HepG2 (cell line): ENCODE results near the gene TSPAN8. TPM values are rescaled to one million over a fixed set of nuclear protein-coding genes. Genes with fewer than 3 reads are reported as not detected.

Experiments used
- ATAC-seq: fragments of 200-7000 bp; cut with Tn5 transposase; 3 replicates; pipeline ENCODE4 v1.9.1; 2020; ENCODE audit warnings: mild to moderate bottlenecking, moderate library complexity
- BruUV-seq: library from RNA; stranded (reverse); fragments of 400-500 nt; replicated peaks from 2 replicates; lab custom pipeline; 2021; lab: Mats Ljungman, UMichigan
- CTCF ChIA-PET: fragments of 300-600 bp; formaldehyde crosslinking; extraction: SDS; loops from one replicate; lab custom pipeline; 2021; ENCODE audit warnings: low total read pairs, inconsistent platforms, low intra/inter-chr PET ratio; lab: Yijun Ruan, JAX
- POLR2A ChIA-PET: fragments of 350-600 bp; sonication (Branson Sonifier 250); formaldehyde crosslinking; loops from one replicate; lab custom pipeline; 2020; ENCODE audit warnings: antibody characterized with exemption, inconsistent platforms; lab: Yijun Ruan, JAX
- DNase-seq: peaks from one replicate; pipeline ENCODE4 v3.0.0-alpha.2; 2015; ENCODE audit warnings: low spot score
- FAIRE-seq: peaks from 3 replicates; lab custom pipeline; 2011; peaks lifted over from hg19 to GRCh38; lab: Jason Lieb, UNC
- H2AFZ ChIP-seq: one replicate; pipeline ENCODE4 v1.6.1; 2011; ENCODE audit warnings: low read length, inconsistent platforms
- H3K27ac ChIP-seq: fragments of 300-600 bp; 3 replicates; pipeline ENCODE4 v1.8.0; 2011; ENCODE audit warnings: mixed run types, mild to moderate bottlenecking, mixed read lengths, low read length, inconsistent platforms; ENCODE audit not compliant: insufficient read depth; ENCODE audit errors: extremely low read length
- H3K27me3 ChIP-seq, 2 experiments: fragments of 200-600 bp in 1 of 2; 2 replicates in 1 of 2; 3 replicates in 1 of 2; pipeline versions ENCODE4 v1.6.0 to v1.8.0; 2011; ENCODE audit warnings: low read length in 2 of 2, mild to moderate bottlenecking in 2 of 2, moderate library complexity in 2 of 2, inconsistent platforms in 1 of 2; ENCODE audit not compliant: insufficient read depth in 2 of 2, control insufficient read depth in 1 of 2
- H3K36me3 ChIP-seq, 2 experiments: fragments of 200-600 bp in 1 of 2; replicated peaks in 1 of 2; 2 replicates in 1 of 2; 3 replicates in 1 of 2; pipeline versions ENCODE4 v1.5.1 to v1.8.0; 2011; ENCODE audit warnings: low read length in 2 of 2, inconsistent platforms in 1 of 2; ENCODE audit not compliant: insufficient read depth in 2 of 2, control insufficient read depth in 1 of 2
- H3K4me1 ChIP-seq: 2 replicates; pipeline ENCODE4 v1.5.1; 2012; ENCODE audit warnings: low read length, inconsistent platforms; ENCODE audit not compliant: insufficient read depth
- H3K4me2 ChIP-seq: 2 replicates; pipeline ENCODE4 v1.6.0; 2011; ENCODE audit warnings: low read depth, low read length, inconsistent platforms
- H3K4me3 ChIP-seq, 3 experiments: fragments of 200-600 bp in 1 of 3; sonication (generic), shearing (Covaris generic) in 1 of 3; replicated peaks in 1 of 3; 2 replicates each; pipeline ENCODE4 v1.5.1; 2011 to 2016; ENCODE audit warnings: low read length in 3 of 3, inconsistent platforms in 2 of 3, low read depth in 2 of 3, mild to moderate bottlenecking in 2 of 3, control low read depth in 1 of 3, mixed read lengths in 1 of 3; ENCODE audit not compliant: insufficient read depth in 1 of 3
- H3K79me2 ChIP-seq: one replicate; pipeline ENCODE4 v1.6.1; 2011; ENCODE audit warnings: low read length, inconsistent platforms; ENCODE audit not compliant: insufficient read depth
- H3K9ac ChIP-seq: 2 replicates; pipeline ENCODE4 v1.6.0; 2011; ENCODE audit warnings: mild to moderate bottlenecking, low read depth, low read length, inconsistent platforms; ENCODE audit not compliant: insufficient read depth
- H3K9me3 ChIP-seq: 2 replicates; pipeline ENCODE4 v1.5.1; 2012; ENCODE audit warnings: mild to moderate bottlenecking, low read length
- H4K20me1 ChIP-seq: 2 replicates; pipeline ENCODE4 v1.6.0; 2011; ENCODE audit warnings: inconsistent platforms, mild to moderate bottlenecking, low read length, moderate library complexity; ENCODE audit not compliant: insufficient read depth
- MEIS2 ChIP-seq: sonication (generic); formaldehyde crosslinking; IDR thresholded peaks from 2 replicates; pipeline ENCODE4 v1.9.0; 2021; ENCODE audit warnings: mild to moderate bottlenecking, missing genetic modification reagents
- ZBTB7A ChIP-seq: sonication (generic); formaldehyde crosslinking; IDR thresholded peaks from 2 replicates; pipeline ENCODE4 v1.8.0; 2022; ENCODE audit warnings: mild to moderate bottlenecking, missing genetic modification reagents
- ZFX ChIP-seq: sonication (generic); formaldehyde crosslinking; IDR thresholded peaks from 2 replicates; pipeline ENCODE4 v1.4.0; 2020; ENCODE audit warnings: mild to moderate bottlenecking, low read depth, missing genetic modification reagents, moderate library complexity
- ZNF550 ChIP-seq: sonication (generic); formaldehyde crosslinking; IDR thresholded peaks from 2 replicates; pipeline ENCODE4 v1.4.0; 2020; ENCODE audit warnings: mild to moderate bottlenecking, missing genetic modification reagents, borderline replicate concordance
- WGBS: methylation state at CpG from one replicate; pipeline ENCODE4 v1.1.6; 2017; ENCODE audit warnings: low lambda C conversion rate; 5-methylcytosine and 5-hydroxymethylcytosine counted together
- in situ Hi-C: cut with HindIII; loops from 2 replicates; pipeline ENCODE4 v1.10.0; 2017; ENCODE audit warnings: low pct_unique_long_range_greater_than_20kb; ENCODE audit not compliant: extremely low pct_ligation_motif_present
- intact Hi-C: fragments of 100-400 bp; cut with micrococcal nuclease; formaldehyde crosslinking; loops from one replicate; pipeline ENCODE4 v1.10.0; 2022; ENCODE audit not compliant: unreplicated experiment
- polyA plus RNA-seq, 8 experiments: library from polyadenylated mRNA; depleted of rRNA in 3 of 8; stranded (reverse) in 7 of 8; unstranded in 1 of 8; fragments of >200 nt; fragmentation: Illumina TruSeq in 4 of 8; extraction: Trizol in 4 of 8; gene quantifications; 2 replicates each; pipeline versions ENCODE4 v1.2.1 to v1.2.3, GENCODE V29; 2011 to 2016; ENCODE audit warnings: low read depth in 4 of 8, missing spikeins in 1 of 8, mixed read lengths in 1 of 8; ENCODE audit not compliant: insufficient read depth in 1 of 8
- total RNA-seq, 5 experiments: library from RNA; depleted of rRNA; stranded (reverse); fragments of >200 nt; fragmentation: Illumina TruSeq; extraction: Trizol; gene quantifications; 2 replicates each; pipeline ENCODE4 v1.2.3, GENCODE V29; 2016; ENCODE audit warnings: low read depth in 1 of 5
- TF ChIP-seq, protein P1 (sequence below): sonication (generic); formaldehyde crosslinking; IDR thresholded peaks from 2 replicates; pipeline ENCODE4 v1.8.1; 2023; ENCODE audit warnings: mild to moderate bottlenecking, missing genetic modification reagents
- TF ChIP-seq, protein P2 (sequence below): sonication (generic); formaldehyde crosslinking; IDR thresholded peaks from 2 replicates; pipeline ENCODE4 v1.5.0; 2020; ENCODE audit warnings: mild to moderate bottlenecking, missing genetic modification reagents, borderline replicate concordance

Gene TSPAN8
- total and polyA plus RNA-seq, 2 of the 13 experiments (the other 11 are each of a cell fraction or from before 2014, with no cell fraction given) = 3.4 to 3.9 TPM

DNA sequence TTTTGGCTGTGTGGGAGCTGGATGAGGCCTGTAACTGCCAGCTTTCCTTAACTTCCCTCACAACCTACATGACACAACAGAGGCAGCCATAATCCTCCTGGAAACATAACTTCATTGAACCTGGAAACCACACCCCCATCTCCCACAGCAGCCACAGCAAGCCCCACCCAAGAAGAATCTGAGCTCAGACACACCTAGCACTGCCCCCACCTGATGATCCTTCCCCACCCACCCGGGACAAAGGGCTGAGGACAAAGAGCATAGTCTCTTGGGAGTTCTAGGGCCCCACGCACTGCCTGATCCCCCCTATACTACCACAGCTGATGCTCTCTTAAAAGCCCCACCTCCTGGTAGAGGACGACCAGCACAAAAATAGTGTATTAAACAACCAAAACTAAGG lies 29.6 kb upstream of the TSPAN8 start:
- POLR2A ChIA-PET = no interaction called here
- no peak overlapping the region for H3K27ac ChIP-seq
- DNase-seq (no peak), FAIRE-seq (no peak), ATAC-seq (peak; percentile 48)
- no TSS peak for BruUV-seq
- intact Hi-C loops (loop anchor here (10.0 kb wide), 1 partner anchor 63 kb away; no protein-coding TSS in a partner anchor), in situ Hi-C loops (no loop called here)
- H3K4me2 ChIP-seq = peak overlapping the region; percentile 69
- TF ChIP-seq ZBTB7A (CRISPR knock-in tag) (no peak), ZFX (0 out of 2 replicates have a peak, but pooled peaks have one; percentile 12), ZNF550 (CRISPR knock-in tag) (no peak), MEIS2 (CRISPR knock-in tag) (no peak)
- TF ChIP-seq, protein P1, sequence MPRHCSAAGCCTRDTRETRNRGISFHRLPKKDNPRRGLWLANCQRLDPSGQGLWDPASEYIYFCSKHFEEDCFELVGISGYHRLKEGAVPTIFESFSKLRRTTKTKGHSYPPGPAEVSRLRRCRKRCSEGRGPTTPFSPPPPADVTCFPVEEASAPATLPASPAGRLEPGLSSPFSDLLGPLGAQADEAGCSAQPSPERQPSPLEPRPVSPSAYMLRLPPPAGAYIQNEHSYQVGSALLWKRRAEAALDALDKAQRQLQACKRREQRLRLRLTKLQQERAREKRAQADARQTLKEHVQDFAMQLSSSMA = 0 out of 2 replicates have a peak, but pooled peaks have one; percentile 26
- TF ChIP-seq, protein P2, sequence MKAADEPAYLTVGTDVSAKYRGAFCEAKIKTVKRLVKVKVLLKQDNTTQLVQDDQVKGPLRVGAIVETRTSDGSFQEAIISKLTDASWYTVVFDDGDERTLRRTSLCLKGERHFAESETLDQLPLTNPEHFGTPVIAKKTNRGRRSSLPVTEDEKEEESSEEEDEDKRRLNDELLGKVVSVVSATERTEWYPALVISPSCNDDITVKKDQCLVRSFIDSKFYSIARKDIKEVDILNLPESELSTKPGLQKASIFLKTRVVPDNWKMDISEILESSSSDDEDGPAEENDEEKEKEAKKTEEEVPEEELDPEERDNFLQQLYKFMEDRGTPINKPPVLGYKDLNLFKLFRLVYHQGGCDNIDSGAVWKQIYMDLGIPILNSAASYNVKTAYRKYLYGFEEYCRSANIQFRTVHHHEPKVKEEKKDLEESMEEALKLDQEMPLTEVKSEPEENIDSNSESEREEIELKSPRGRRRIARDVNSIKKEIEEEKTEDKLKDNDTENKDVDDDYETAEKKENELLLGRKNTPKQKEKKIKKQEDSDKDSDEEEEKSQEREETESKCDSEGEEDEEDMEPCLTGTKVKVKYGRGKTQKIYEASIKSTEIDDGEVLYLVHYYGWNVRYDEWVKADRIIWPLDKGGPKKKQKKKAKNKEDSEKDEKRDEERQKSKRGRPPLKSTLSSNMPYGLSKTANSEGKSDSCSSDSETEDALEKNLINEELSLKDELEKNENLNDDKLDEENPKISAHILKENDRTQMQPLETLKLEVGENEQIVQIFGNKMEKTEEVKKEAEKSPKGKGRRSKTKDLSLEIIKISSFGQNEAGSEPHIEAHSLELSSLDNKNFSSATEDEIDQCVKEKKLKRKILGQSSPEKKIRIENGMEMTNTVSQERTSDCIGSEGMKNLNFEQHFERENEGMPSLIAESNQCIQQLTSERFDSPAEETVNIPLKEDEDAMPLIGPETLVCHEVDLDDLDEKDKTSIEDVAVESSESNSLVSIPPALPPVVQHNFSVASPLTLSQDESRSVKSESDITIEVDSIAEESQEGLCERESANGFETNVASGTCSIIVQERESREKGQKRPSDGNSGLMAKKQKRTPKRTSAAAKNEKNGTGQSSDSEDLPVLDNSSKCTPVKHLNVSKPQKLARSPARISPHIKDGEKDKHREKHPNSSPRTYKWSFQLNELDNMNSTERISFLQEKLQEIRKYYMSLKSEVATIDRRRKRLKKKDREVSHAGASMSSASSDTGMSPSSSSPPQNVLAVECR (CRISPR knock-in tag) = no peak
- 0 out of 5 replicates have a peak, but pooled peaks cover 0 to 3% of the 10 kb centered on the region in 2 experiments for H3K27me3 ChIP-seq
- WGBS = 0% methylated on average over 3 of the region's 3 CpGs
- H3K4me1 ChIP-seq = peaks cover 15% of the 10 kb centered on the region
- no peaks in the 10 kb centered on the region for H3K9me3 ChIP-seq
- H4K20me1 ChIP-seq = no peaks in the 10 kb centered on the region
- H2AFZ ChIP-seq = peak overlapping the region; percentile 69
- H3K9ac ChIP-seq = 0 out of 2 replicates have a peak overlapping the region, but pooled peaks have one; percentile 36
- peak overlapping the region in 1 of 3 experiments; percentile 28; a peak in 1 of 6 replicates for H3K4me3 ChIP-seq
- no peaks in the 10 kb centered on the region for H3K36me3 ChIP-seq
- no peaks in the 10 kb centered on the region for H3K79me2 ChIP-seq
- CTCF ChIA-PET = no interaction called here
